Non-pigmented ciliary epithelial cell (primary cell): ENCODE data around the gene PRG2.

Experiments
- DNase-seq: peaks from one replicate; pipeline ENCODE4 v3.0.0-alpha.2; 2010; ENCODE audit warnings: low read depth

Gene PRG2

GRCh38 chr11:57390535-57390934 is at the start of gene PRG2:
Gene PRG2 (minus strand): TSS chr11:57390650. CDS start chr11:57389944, 706 bp downstream.
- DNase-seq: no peak

DNA sequence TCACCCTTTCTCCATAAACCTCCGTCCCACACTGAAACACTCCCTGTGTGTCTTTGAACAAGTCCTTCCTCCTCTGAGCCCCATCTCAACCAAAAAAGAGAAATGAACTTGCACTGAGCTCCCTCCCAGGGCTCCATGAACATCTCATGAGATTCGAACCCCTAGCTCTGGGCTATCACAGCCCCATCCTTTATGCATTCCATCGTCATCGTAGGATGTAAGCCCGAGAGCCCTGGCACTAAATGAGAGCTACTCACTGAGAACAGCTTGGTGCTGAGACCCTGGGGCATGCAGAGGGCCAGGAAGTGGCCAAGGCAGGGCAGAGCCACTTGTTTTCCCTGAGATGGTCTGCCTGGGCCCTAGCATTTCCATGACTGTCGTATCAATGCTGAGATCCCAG is 49.3 kb upstream of the PRG2 start:
- no peak for DNase-seq

- DNase-seq: no peak
Measured at GRCh38 chr11:57438345-57439285, 48.2 kb upstream of the PRG2 start.

DNA sequence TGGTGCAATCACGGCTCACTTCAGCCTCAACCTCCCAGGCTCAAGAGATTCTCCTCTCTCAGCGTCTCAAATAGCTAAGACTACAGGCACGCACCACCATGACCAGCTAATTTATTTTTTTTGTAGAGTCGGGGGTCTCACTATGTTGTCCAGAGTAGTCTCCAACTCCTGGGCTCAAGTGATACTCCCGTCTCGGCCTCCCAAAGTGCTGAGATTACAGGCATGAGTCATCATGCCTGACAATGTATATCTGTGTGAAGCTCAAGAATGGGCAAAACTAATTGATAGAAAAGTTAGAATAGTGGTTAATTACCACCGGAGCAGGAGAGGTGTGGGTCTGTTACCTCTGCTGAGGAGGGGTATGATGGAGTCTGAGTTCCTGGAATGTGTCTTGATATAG is 45.6 kb upstream of the PRG2 start:
- DNase-seq: no peak

- DNase-seq: peak; percentile 82
Measured at GRCh38 chr11:57434640-57435546, 44.4 kb upstream of the PRG2 start.

GRCh38 chr11:57432714-57433163 is 42.3 kb upstream of the PRG2 start:
- peak; percentile 83 for DNase-seq

DNA sequence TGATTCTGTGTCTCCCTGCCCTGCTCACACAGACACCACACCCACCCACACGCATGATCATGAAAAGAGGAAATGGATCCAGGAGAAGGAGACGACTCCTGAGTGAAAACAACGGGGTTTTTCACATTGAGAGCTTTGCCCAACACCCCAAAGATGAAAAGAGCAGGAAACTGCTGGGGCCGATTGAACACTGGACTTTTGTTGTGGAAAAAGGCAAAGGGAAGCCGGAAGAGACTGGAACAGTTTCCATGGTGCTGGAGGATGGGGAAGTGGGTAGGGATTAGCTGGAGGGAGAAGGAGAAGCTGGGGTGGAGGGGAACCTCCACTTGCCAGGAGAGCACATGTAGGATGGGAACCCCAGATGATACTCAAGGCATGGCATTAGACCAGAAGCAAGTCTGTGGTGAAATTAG is 41.7 kb upstream of the PRG2 start:
- DNase-seq: no peak

DNA sequence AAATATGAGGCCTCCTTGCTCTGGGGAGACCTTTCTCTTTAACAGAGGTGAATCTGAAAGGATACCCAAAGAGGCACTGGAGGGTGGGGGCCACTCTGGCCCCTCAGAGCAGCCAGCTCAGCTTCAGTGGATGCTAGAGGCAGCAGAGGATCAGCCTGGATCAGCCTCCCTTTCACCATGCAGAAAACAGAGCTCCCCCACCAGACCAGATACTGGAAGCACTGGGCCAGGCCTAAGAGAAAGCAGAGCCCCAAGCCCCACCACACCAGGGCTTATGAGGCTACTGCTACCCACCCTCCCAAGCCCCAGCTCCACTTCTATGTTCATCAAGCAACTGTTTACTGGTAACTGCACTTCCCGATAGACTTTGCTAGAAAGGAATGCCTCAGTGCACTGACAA is 40.5 kb upstream of the PRG2 start:
- DNase-seq: no peak

DNA sequence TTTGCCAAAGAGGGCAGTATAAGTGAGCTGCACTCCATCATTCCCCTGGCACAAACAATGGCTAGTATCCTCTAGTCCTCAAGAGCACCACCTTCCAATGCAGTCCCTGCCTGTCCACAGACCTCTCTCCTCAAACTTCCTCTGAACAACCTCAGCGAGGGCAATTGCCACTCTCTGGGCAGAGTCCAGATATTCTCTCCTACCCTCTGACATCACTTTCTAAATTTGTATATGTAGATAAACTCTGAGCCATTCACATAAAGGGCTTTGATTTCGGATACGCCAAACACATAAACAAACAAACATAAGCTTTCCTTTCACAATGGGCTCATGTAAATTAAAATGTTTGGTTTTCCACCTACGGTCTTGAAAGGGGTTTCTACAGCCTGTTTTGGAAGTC is 39.5 kb upstream of the PRG2 start:
- DNase-seq: no peak

GRCh38 chr11:57428643-57429042 is 38.2 kb upstream of the PRG2 start:
- no peak for DNase-seq

DNA sequence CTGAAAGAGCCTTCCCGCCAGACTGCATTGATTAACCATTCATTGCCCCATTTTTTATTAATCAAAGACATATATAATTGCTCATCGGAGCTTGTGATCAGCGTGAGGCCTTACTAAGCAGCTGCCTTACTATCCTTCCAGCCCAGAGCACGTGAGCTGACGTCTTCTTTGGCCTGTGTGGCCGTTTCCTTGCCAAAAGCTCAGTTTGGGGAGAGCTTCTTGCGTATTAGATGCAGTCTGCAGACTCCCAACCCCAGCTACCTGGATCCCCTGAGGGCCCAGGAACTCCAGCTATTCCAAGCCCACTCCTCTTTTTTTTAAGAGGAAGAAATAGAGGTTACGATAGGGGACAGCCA is 37.3 kb upstream of the PRG2 start:
- no peak for DNase-seq

GRCh38 chr11:57426929-57427726 is 36.7 kb upstream of the PRG2 start, which contains the start of gene SLC43A3:
Gene SLC43A3 (minus strand): TSS chr11:57427121. CDS start chr11:57426172, 949 bp downstream.
- DNase-seq: peak; percentile 49

DNA sequence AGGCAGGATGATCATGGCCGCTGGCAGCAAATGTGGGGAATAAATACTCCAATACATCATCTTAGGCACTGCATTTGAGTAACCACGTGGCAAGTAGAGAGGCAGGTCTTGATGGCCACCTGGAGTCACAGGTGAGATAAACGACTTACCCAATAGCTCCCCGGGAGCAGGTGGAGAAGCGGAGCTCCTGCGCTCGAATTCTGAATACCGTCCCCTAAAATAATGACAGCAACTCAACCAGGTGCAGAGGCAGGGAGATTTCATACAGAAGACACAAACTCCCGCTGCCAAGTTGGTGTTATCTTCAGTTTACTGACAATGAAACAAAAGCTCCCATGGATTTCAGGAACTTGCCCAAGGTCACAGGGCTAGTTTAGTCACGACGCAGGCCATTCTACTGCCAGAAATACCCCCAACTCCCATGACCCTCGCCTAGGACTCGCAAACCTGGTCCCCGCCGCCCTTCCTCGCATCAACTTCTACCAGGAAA is 36.0 kb upstream of the PRG2 start:
- DNase-seq: no peak

DNA sequence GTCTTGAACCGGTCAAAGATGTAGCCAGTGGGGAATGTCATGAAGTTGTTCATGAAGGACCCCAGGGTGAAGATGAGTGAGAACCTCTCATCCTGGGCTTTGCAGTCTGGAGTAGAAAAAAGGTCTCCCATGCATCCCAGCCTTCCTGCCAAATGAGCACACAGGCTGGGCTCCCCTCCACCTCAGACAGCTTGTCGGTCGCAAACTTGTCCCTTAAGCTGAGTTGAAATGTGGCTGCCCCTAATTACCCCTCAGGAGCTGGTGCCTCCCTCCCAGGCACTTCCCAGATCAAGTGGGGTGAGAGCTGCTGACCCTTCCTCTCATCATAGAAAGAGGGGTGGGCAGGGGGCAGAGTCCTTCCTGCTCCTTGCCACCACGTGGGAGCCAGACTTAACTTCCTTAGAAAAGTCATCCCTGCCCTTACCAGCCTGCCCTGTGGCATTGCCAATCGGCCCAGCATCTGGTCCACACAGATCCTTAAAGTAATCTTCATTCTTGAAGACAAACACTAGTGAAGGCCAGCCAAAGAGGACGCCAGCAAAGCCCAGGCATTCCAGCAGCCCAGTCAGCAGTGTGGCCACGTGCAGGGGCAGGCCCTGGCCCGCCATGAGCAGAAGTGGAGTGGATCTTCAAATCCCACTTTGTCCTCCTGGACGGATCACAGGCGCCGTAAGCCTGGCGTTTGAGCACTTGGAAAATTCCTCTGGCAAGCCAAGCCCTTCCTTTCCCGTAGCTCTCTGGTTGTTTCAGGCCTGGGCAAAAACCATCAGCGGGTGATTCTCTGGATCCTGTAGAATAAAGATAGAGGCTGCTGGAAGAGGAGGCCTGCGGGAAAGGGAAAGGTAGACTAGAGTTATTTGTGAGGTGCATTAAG is 35.4 kb upstream of the PRG2 start:
- DNase-seq: no peak

- DNase-seq: peak; percentile 74
Measured at GRCh38 chr11:57424792-57425564, 34.5 kb upstream of the PRG2 start.

GRCh38 chr11:57424137-57424791 is 33.8 kb upstream of the PRG2 start:
- DNase-seq: no peak

GRCh38 chr11:57422669-57423068 is 32.2 kb upstream of the PRG2 start:
- DNase-seq: no peak

DNA sequence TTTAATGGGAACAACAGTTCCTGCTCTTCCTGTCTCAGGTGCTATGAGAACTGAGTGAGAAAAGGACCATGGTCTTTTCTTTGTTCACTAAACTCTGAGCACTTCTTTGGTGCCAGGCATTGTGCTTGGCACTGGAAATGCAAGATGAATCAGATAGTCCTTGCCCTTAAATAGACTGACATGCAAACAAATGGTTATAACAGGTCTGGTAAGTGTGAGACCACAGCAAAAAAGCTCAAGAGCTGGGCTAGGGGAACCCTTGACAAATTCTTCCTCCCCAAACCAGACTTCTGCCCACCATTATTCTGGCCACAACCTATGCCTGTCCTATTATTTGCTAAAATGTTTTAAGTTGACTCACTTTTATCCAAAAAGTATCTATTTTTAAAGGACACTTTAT is 31.4 kb upstream of the PRG2 start:
- no peak for DNase-seq

- no peak for DNase-seq
Measured at GRCh38 chr11:57421066-57421465, 30.6 kb upstream of the PRG2 start.
